HUES6 (cell line): ENCODE results near the gene CYSTM1.

Experiments used
- H3K27ac ChIP-seq: 2 replicates; pipeline ENCODE4 v1.7.0; 2013; ENCODE audit warnings: low read depth, mild to moderate bottlenecking, low read length, inconsistent platforms
- H3K27me3 ChIP-seq: 2 replicates; pipeline ENCODE4 v1.6.1; 2013; ENCODE audit warnings: low read length; ENCODE audit not compliant: control insufficient read depth, insufficient read depth
- H3K36me3 ChIP-seq: 2 replicates; pipeline ENCODE4 v1.6.1; 2013; ENCODE audit warnings: low read length; ENCODE audit not compliant: control insufficient read depth, insufficient read depth
- H3K4me1 ChIP-seq: 2 replicates; pipeline ENCODE4 v1.6.1; 2013; ENCODE audit warnings: low read length; ENCODE audit not compliant: control insufficient read depth, insufficient read depth
- H3K4me3 ChIP-seq: 2 replicates; pipeline ENCODE4 v1.5.1; 2013; ENCODE audit warnings: low read depth, low read length
- H3K9ac ChIP-seq: one replicate; pipeline ENCODE4 v1.6.1; 2013; ENCODE audit warnings: mild to moderate bottlenecking, low read length
- H3K9me3 ChIP-seq: 2 replicates; pipeline ENCODE4 v1.6.1; 2013; ENCODE audit warnings: low read depth, low read length; ENCODE audit not compliant: control insufficient read depth, insufficient read depth

The CYSTM1 gene

DNA sequence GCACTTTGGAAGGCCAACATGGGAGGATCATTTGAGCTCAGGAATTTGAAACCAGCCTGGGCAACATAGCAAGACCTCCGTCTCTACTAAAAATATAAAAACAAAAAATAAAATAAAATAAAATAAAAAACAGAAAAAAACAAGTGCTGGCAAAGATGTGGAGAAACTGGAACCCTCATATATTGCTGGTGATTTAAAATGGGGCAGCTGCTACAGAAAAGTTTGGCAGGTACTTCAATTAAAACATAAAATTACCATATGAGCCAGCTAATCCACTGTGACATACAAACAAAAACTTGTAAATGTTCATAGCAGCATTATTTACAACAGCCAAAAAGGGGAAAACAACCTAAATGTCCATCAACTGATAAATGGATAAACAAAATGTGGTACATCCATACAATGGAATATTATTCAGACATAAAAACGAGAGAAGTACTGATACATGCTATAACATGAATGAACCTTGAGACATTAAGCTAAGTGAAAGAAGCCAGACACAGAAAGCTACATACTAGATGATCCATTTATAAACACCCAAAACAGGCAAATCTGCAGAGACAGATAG lies 85.2 kb downstream of the CYSTM1 start:
- peaks cover 6% of the 10 kb centered on the region; the same call in 1 of the 2 replicates for H3K4me1 ChIP-seq
- H3K36me3 ChIP-seq, result 0 out of 2 replicates have a peak, but pooled peaks cover 3% of the 10 kb centered on the region
- no peak overlapping the region for H3K4me3 ChIP-seq
- no peak overlapping the region for H3K9ac ChIP-seq
- no peaks in the 10 kb centered on the region for H3K27me3 ChIP-seq
- H3K27ac ChIP-seq, result no peak overlapping the region
- H3K9me3 ChIP-seq, result no peaks in the 10 kb centered on the region

- Histone ChIP-seq H3K4me3 (no peak overlapping the region), H3K9me3 (no peaks in the 10 kb centered on the region), H3K9ac (no peak overlapping the region), H3K4me1 (peaks cover 6% of the 10 kb centered on the region; the same call in 1 of the 2 replicates), H3K27ac (no peak overlapping the region), H3K27me3 (no peaks in the 10 kb centered on the region), H3K36me3 (0 out of 2 replicates have a peak, but pooled peaks cover 3% of the 10 kb centered on the region)
These were observed 86.6 kb downstream of the CYSTM1 start for GRCh38 chr5:140261403-140262171.

GRCh38 chr5:140262221-140262620 lies 87.2 kb downstream of the CYSTM1 start:
- Histone ChIP-seq H3K36me3 (0 out of 2 replicates have a peak, but pooled peaks cover 3% of the 10 kb centered on the region), H3K27me3 (no peaks in the 10 kb centered on the region), H3K9ac (no peak overlapping the region), H3K27ac (no peak overlapping the region), H3K4me3 (no peak overlapping the region), H3K4me1 (peaks cover 6% of the 10 kb centered on the region; the same call in 1 of the 2 replicates), H3K9me3 (no peaks in the 10 kb centered on the region)

- H3K27me3 ChIP-seq, result no peaks in the 10 kb centered on the region
- H3K4me1 ChIP-seq, result peaks cover 6% of the 10 kb centered on the region; the same call in 1 of the 2 replicates
- 0 out of 2 replicates have a peak, but pooled peaks cover 3% of the 10 kb centered on the region for H3K36me3 ChIP-seq
These were observed 87.9 kb downstream of the CYSTM1 start for GRCh38 chr5:140262839-140263238.

DNA sequence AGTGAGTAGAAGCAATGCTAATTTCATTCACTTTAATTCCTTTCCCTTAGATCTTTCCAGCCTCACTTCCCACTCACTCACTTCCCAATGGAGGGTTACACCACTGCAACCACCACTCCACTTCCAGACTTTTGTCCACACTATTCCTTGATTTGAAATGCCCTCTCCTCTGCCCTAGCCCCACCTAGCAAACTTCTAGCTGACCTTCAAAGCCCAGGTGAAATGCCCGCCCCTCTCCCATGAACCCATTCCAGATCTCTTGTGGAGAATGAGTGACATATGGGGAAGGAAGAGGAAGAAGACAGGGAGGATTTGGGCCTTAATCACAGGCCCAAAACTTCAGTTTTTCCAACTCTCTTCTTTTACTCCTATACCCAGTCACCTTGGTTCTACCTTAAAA lies 90.9 kb downstream of the CYSTM1 start:
- H3K4me3 ChIP-seq, result no peak overlapping the region
- H3K27me3 ChIP-seq, result no peaks in the 10 kb centered on the region
- H3K36me3 ChIP-seq, result no peaks in the 10 kb centered on the region
- no peak overlapping the region for H3K27ac ChIP-seq
- no peaks in the 10 kb centered on the region for H3K9me3 ChIP-seq
- no peak overlapping the region for H3K9ac ChIP-seq
- no peaks in the 10 kb centered on the region for H3K4me1 ChIP-seq

More at GRCh38 chr5:140262839-140263238, 87.9 kb downstream of the CYSTM1 start:
- Histone ChIP-seq H3K9me3 (no peaks in the 10 kb centered on the region), H3K4me3 (no peak overlapping the region), H3K9ac (no peak overlapping the region), H3K27ac (no peak overlapping the region)

DNA sequence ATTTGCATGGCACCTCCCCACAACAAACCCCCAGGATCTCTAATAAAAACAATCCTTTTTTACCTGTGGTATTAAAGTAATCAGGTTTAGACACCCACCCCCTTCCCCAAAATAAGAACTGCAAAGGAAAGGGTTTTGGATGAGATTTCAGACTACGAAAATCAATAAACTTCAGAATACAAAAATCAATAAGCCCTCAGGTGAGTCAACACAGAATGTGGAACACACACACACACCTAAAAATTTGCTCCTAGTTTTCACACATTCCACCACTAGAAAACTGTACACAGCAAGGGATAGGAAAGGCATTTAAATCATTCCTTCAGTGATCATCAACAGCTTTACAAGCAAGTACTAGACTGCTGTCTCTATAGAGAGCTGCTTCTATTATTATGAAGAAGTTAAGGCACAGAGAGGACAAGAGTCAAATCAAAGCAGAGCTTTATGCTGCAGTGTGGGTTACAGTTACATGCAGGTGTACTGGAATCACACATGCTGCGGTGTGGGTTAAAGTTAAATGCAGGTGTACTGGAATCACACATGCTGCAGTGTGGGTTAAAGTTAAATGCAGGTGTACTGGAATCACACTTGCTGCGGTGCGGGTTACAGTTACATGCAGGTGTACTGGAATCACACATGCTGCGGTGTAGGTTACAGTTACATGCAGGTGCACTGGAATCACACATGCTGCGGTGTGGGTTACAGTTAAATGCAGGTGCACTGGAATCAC lies 91.6 kb downstream of the CYSTM1 start:
- no peaks in the 10 kb centered on the region for H3K27me3 ChIP-seq
- H3K4me3 ChIP-seq, result no peak overlapping the region
- no peaks in the 10 kb centered on the region for H3K4me1 ChIP-seq
- H3K9ac ChIP-seq, result no peak overlapping the region
- no peak overlapping the region for H3K27ac ChIP-seq
- H3K9me3 ChIP-seq, result no peaks in the 10 kb centered on the region
- no peaks in the 10 kb centered on the region for H3K36me3 ChIP-seq

DNA sequence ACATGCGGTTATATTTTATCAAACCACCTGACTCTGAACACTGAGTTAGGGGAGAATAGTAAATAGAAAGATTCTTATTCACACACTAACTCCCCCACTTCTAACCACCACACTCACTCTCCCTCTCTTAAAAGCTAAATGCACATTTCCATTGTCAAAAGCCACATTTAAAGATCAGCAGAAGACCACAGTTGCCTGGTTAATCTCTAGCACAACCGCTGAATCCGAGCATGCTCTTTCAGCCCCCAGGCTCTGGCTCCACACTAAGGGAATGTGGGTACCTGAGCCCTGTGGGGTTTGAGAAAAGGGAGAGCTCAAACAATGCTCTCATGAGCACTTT lies 92.2 kb downstream of the CYSTM1 start:
- Histone ChIP-seq H3K27me3 (no peaks in the 10 kb centered on the region), H3K4me3 (no peak overlapping the region), H3K27ac (no peak overlapping the region), H3K4me1 (no peaks in the 10 kb centered on the region), H3K9ac (no peak overlapping the region), H3K36me3 (no peaks in the 10 kb centered on the region), H3K9me3 (no peaks in the 10 kb centered on the region)

DNA sequence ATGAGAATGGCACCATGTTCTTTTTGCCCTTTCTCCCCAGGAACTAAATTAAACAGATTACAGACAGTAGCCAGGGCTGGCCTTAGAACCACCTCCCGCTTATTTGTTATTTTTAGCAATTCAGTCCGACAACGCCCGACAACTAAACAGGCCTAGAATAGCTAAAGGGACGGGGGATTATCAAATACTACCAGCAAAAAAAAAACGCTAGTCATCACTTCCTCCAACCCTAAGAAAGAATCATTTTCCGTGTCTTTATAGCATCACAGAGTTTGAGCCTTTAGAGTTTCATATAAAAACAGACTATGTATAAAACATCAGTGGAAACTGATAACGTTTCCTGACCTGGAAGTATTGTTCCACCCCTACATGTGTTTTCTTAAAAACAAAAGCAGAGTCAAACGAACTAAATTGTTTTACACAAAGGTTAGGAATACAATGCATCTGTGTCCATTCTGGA lies 92.6 kb downstream of the CYSTM1 start:
- no peaks in the 10 kb centered on the region for H3K4me1 ChIP-seq
- no peaks in the 10 kb centered on the region for H3K36me3 ChIP-seq
- H3K27ac ChIP-seq, result no peak overlapping the region
- H3K9ac ChIP-seq, result no peak overlapping the region
- H3K9me3 ChIP-seq, result no peaks in the 10 kb centered on the region
- no peak overlapping the region for H3K4me3 ChIP-seq
- no peaks in the 10 kb centered on the region for H3K27me3 ChIP-seq

- H3K36me3 ChIP-seq, result peaks cover 3% of the 10 kb centered on the region
- no peaks in the 10 kb centered on the region for H3K9me3 ChIP-seq
- no peak overlapping the region for H3K4me3 ChIP-seq
- no peaks in the 10 kb centered on the region for H3K4me1 ChIP-seq
- H3K9ac ChIP-seq, result no peak overlapping the region
- H3K27me3 ChIP-seq, result no peaks in the 10 kb centered on the region
- H3K27ac ChIP-seq, result no peak overlapping the region
These were observed 95.0 kb downstream of the CYSTM1 start for GRCh38 chr5:140270008-140270407.

- Histone ChIP-seq H3K9me3 (no peaks in the 10 kb centered on the region), H3K27me3 (no peaks in the 10 kb centered on the region), H3K4me1 (no peaks in the 10 kb centered on the region), H3K9ac (no peak overlapping the region), H3K36me3 (peaks cover 3% of the 10 kb centered on the region), H3K4me3 (no peak overlapping the region), H3K27ac (no peak overlapping the region)
These were observed 98.5 kb downstream of the CYSTM1 start for GRCh38 chr5:140273401-140273877.

- no peaks in the 10 kb centered on the region for H3K4me1 ChIP-seq
- no peak overlapping the region for H3K27ac ChIP-seq
- H3K9me3 ChIP-seq, result no peaks in the 10 kb centered on the region
- peaks cover 9% of the 10 kb centered on the region for H3K36me3 ChIP-seq
- no peak overlapping the region for H3K4me3 ChIP-seq
- no peaks in the 10 kb centered on the region for H3K27me3 ChIP-seq
- no peak overlapping the region for H3K9ac ChIP-seq
These were observed 100.8 kb downstream of the CYSTM1 start for GRCh38 chr5:140275837-140276236.
